HG02610 (cell line): ENCODE measurements around the gene SPOPL.
"Not testable (repeated sequence)": the region's sequence is repeated elsewhere in the genome, so short reads cannot be mapped to it uniquely, and the experiment has no call there.

Experiments used
- ATAC-seq: cut with Tn5 transposase; IDR thresholded peaks from one replicate; pipeline ENCODE4 v1.9.1; 2021; ENCODE audit warnings: mild to moderate bottlenecking, moderate library complexity; ENCODE audit not compliant: unreplicated experiment

SPOPL gene

DNA sequence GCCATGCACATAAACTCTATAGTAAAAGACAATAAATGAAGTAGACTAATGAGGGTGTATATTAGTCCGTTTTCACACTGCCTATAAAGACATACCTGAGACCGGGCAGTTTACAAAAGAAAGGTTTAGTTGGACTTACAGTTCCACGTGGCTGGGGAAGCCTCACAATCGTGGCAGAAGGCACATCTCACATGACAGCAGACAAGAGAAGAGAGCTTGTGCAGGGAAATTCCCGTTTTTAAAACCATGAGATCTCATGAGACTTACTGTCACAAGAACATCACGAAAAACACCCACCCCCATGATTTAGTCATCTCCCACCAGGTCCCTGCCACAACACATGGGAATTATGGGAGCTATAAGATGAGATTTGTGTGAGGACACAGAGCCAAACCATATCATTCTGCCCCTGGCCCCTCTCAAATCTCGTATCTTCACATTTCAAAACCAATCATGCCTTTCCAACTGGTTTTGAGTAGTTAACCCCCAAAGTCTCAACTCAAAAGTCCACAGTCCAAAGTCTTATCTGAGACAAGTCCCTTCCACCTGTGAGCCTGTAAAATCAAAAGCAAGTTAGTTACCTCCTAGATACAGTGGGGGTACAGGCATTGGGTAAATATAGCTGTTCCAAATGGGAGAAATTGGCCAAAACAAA is 21.6 kb downstream of the SPOPL start:
- ATAC-seq: peak; percentile 27

DNA sequence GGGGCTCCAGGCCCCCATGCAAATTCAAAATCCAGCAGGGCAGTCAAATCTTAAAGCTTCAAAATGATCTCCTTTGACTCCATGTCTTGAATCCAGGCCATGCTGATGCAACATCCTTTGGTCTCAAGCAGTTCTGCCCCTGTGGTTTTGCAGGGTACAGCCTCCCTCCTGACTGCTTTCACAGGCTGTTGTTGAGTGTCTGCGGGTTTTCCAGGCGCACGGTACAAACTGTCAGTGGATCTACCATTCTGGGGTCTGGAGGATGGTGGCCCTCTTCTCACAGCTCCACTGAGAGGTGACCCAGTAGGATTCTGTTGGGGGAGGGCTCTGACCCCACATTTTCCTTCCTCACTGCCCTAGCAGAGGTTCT is 22.1 kb downstream of the SPOPL start:
- not testable (repeated sequence) for ATAC-seq

DNA sequence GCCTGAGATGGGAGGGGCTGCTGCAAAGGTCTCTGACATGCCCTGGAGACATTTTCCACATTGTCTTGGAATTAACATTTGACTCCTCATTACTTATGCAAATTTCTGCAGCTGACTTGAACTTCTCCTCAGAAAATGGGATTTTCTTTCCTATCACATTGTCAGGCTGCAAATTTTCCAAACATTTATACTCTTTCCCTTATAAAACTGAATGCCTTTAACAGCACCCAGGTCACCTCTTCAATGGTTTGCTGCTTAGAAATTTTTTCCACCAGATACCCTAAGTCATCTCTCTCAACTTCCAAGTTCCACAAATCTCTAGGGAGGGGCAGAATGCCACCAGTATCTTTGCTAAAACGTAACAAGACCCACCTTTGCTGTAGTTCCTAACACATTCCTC is 22.8 kb downstream of the SPOPL start:
- ATAC-seq: not testable (repeated sequence)

DNA sequence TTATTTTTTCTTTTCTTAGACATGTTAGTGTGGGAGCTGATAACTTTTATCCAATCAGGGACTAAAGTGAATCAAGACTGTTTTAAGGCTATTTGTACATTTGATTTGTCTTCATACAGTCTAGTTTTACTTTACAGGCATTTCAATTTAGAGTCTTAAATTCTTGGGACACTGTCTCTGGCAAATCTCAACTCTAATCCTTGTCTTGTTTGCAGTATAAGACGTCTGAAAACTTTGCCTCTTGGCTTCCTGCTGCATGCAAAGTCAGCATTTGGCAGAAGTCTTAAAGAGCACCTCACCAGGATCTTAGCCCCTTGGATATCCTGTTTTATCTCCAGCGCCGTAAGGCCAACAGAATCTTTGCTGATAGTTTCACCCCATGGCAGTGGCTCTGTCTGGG is 30.3 kb downstream of the SPOPL start:
- no peak for ATAC-seq

DNA sequence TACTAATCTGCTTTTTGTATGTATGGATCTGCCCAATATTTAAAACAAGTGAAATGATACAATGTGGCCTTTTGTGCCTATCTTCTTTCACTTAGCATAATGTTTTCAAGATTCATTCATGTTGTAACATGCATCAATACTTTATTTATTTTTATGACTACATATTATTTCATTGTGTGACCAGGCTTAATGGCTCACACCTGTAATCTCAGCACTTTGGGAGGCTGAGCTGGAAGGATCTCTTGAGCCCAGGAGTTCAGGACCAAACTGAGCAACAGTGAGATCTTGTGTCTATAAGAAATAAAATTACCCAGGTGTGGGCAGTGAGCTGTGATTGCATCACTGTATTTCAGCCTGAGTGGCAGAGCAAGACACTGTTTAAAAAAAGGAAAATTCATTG is 33.2 kb downstream of the SPOPL start:
- ATAC-seq: no peak

DNA sequence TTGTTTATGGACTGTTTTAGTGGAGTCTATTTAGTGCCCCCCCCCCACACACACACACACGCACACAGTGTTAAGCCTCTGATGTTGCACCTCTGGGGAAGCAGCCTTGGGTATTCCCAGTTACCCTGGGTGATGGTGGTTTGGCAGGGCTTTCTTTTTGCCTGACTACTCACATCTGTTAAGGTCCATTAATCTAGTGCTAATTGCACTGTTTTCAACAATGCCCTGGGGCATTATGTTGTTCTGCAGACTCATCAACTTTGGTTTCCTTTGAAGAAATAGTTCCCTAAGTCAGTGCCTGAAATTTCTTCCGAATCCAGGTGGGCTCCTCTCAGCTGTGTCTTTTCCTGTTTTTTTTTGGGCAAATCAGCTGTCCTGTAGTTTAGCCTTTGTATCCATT is 34.7 kb downstream of the SPOPL start:
- ATAC-seq: peak; percentile 98

DNA sequence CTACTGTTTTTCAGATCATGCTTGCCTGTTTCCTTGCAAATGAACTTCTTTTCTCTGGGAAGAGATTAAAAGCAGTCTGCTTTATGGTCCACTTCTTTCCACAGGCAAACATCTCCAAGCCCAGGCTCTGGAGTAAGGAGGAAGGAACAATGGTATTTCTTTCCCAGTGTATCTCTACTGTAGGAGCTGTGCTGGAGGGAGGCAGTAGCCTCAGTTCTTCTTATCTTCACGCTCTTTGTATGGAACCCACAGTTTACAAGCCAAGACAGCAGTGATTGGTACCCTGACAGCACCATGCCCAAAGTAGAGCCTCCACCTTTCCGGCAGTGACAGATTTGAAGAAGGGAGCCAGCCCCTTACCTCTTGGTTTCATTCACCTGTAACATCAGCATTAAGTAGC is 35.2 kb downstream of the SPOPL start:
- peak; percentile 6 for ATAC-seq

DNA sequence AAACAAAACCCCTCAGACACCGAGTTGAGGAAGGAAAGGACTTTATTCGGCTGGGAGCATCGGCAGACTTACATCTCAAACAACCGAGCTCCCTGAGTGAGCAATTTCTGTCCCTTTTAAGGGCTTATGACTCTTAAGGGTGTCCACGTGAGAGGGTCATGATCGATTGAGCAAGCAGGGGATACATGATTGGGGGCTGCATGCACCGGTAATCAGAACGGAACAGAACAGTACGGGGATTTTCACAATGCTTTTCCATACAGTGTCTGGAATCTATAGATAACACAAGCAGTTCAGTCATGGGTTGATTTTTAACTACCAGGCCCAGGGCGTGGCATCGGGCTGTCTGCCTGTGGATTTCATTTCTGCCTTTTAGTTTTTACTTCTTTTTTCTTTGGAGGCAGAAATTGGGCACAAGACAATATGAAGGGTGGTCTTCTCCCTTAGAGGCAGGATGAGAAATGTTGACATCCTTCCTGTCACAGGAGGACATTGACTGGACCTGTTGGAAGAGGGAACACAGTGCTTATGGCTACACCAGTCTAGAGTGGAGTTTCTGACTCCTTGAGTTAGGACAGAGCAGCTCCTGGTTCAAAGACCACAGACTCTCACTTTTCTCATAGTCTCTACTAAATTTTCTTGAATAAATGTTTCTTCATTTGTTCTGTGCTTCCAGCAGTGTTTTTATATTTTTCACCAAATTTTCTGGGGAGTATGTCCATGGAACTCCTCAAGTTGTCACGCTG is 35.8 kb downstream of the SPOPL start:
- ATAC-seq: no peak

DNA sequence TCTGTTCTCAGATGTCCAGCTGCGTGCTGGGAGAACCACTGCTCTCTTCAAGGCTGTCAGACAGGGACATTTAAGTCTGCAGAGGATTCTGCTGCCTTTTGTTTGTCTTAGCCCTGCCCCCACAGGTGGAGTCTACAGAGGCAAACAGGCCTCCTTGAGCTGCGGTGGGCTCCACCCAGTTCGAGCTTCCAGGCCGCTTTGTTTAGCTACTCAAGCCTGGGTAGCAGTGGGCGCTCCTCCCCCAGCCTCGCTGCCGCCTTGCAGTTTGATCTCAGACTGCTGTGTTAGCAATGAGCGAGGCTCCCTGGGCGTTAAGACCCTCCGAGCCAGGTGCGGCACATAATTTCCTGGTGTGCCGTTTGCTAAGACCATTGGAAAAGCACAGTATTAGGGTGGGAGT is 42.6 kb downstream of the SPOPL start:
- not testable (repeated sequence) for ATAC-seq

DNA sequence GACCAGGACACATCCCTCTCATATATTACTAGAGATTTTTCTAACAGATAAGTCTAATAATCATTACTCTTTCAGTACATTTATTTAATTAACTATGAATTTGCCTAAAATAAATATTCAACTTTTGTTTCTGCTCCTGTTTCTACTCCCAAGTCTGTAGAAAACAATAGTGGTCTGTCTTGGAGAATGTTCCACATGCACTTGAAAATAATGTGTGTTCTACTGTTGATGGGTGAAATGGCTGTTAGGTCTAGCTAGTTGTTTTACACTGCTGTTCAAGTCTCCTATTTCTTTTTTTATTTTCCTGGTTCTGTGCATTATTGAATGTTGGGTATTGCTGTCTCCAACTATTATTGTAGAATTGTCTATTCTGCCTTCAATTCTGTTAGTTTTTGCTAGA is 47.2 kb downstream of the SPOPL start:
- ATAC-seq: no peak

DNA sequence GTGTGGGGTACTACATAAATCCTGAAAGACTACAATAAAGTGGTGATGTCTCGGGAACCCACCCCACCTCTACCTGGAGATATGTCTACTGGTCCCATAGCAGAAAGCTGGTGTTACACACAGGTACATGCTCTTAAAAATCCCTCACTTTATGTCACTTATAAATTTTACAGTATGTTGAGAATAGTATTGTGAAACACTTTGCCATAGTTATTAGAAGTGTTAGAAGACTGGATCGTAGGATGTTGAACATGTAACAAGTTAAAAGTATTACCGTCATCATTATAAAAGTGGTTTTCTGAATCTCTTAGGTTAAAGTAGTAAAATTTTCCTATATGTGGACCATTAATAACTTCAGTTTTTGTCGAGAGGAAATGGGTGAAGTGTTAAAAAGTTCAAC is 48.6 kb downstream of the SPOPL start:
- no peak for ATAC-seq

DNA sequence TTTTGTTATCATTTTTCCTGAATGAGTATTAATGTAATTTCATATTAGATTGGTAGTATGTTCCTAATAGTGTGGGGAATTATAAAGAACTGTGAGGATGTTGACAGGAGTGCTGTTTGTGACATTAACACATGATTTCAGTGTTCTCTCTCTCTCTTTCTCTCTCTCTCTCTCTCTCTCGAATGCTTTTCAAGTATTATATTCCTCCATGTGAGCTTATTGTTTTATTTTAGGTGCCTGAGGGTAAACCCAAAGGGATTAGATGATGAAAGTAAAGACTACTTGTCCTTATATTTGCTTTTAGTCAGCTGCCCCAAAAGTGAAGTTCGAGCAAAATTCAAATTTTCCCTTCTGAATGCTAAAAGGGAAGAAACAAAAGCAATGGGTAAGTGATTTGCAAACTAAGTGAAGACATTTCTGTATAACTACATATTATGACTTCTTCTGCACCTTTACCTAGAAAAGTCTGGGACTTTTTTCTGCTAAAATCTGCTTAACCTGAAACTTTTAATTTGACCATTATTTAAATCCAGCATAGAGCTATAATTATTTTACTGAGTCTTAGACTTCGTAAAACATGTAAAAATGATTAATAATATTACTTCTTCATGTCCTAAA is 49.2 kb downstream of the SPOPL start:
- ATAC-seq: no peak

DNA sequence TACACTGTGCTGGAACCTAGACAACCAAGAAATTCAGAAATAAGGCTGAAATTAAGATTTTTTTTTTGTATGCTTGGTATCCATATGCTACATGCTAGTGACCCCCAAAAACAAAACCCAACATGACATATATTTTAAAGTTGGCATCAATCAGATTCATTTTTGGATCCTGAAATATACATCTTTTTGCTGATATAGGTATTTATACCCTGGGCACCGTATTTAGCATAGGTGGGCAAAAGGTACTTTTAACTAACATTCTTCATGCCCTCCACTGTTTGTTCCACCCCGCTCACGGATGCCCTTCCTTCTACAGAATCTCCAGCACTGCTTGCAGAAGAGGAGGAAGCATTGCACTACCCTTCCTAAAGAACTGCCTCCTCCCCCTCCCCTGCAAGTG is 52.6 kb downstream of the SPOPL start:
- ATAC-seq: no peak

DNA sequence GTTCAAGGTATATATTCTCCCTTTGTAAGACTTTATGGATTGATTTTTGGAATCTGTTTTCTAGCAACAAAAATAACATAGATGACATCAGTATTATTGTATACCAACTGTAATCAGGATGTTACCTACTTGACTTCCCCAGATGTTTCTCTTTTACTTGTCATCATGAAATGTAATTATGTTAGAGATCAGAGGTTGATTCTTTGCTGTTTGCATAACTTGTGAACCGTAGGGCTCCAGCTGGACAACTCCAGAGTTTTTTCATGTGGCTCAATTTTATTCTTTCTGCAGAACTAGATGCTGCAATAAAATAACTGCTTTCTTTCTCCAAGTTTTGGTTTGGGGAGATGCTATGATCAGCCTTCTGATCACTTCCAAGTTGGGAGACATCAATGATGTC is 58.1 kb downstream of the SPOPL start:
- no peak for ATAC-seq

DNA sequence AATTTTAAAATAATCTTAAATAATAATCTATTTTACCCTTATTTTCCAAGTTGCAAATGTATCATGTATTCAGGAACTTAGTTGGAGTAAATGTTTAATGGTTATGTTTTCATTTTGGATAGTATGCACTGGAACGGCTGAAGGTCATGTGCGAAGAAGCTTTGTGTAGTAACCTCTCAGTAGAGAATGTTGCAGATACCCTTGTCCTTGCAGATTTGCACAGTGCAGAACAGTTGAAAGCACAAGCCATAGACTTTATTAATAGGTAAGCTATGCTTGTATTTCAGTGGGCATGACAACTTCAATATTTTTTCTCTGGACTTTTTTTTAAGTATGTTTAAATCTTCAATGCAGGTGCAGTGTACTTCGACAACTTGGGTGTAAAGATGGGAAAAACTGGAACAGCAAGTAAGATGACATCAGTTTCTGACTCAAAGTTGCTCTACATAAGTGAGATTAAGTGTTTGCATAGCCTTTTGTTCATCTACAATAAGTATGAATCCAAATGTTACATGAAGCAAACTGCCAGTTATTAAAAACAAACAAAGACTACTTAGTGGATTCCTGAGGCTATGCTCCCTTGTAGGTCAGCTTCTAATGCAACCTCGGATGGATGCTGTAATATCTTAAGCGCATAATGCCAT is 63.1 kb downstream of the SPOPL start:
- no peak for ATAC-seq

DNA sequence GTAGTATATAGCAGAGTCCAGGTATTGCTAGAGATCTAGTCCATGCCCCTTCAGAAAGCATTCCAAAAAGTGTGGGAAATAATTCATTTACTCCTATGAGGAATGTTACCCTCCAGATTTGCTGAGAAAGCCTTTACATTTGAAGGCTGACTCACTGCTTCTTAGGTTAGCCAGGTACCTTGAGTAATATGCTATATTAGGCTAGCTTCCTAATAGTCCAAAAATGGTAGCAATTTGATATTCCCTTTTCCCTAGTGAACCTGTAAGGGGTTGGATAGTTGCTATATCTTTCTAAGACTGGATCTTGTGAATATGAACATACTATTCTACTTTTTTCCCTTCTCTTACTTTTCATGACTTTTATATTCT is 63.6 kb downstream of the SPOPL start:
- no peak for ATAC-seq

DNA sequence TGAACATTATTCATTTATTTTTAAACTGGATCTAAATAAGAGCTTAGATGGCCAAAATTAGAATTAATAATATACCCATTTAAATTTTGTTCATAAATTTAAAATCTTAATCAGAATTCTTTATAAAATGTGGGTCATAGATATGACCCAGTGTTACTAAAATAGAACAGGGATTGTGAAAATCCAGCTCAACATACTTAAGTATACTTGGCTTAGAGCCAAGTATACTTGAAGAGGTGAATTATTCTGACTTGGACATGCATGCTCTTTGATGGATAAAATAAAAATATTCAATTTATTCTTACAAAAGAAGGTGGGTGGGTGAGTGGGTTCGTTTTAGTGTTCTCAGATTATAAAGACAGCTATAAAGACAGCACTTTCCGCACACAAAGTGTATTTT is 70.7 kb downstream of the SPOPL start:
- ATAC-seq: no peak

DNA sequence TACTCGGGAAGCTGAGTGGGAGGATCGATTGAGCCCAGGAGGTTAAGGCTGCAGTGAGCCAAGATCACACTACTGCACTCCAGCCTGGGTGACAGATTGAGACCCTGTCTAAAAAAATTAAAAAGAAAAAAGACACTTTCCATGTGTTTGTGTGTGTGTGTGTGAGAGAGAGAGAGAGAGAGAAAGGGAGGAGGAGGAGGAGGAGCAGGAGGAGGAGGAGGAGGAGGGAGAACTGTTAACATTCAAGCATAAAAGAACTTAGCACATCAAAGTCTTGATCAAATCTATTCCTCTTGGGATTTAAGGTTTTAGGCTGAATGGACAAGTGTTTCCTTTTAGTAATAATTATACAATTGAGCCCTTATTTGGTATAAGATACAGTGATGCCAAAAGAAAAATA is 75.5 kb downstream of the SPOPL start:
- no peak for ATAC-seq

DNA sequence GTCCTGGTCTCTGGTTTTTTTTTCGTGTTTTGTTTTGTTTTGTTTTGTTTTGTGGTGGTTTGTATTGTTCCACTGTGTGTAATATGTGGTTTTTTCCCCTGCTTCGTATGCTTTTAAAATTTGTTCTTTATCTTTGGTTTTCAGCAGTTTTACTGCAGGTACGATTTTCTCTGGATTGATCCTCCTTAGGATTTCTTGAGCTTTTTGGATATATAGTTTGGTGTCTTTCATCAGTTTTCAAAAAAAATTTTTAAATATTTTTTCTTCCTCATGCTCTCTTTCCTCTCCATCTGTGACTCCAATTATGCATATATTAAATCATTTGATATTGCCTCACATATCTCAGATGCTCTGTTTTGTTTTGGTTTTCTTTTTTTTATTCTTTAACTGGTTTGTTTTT is 78.0 kb downstream of the SPOPL start:
- no peak for ATAC-seq

DNA sequence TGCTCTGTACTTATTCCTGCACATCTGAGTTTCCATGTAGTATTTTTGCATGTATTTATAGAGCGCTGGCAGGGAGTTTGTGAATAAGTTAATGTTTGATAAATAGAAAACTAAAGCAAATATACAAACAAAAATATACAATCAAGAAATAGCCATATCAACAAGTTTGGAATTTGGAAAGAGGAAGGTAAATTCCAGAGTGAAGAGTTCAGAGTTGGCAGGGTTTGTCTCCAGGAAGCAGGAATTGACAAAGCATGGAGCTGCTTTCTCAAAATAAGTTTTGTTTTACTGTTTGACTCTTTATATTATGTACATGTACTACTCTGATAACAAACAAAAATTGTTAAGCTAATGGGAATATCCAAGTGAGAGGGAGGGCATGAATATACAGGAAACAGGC is 80.3 kb downstream of the SPOPL start:
- ATAC-seq: no peak

DNA sequence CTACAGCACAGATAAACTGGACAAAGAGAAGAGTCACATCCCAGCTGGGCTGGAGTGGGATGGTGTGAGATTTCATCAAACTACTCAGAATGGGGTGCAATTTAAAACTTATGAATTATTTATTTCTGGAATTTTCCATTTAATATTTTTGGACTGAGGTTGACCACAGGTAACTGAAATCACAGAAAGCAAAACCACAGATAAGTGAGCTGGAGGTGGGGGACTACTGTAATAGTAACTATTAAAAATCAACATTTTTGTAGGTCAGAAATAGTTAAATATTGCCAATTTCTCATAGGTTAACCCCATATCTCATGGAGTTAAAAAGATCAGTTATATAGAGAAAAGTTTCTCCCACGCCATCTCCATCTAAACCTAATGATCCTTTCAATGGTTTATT is 88.1 kb downstream of the SPOPL start:
- no peak for ATAC-seq

DNA sequence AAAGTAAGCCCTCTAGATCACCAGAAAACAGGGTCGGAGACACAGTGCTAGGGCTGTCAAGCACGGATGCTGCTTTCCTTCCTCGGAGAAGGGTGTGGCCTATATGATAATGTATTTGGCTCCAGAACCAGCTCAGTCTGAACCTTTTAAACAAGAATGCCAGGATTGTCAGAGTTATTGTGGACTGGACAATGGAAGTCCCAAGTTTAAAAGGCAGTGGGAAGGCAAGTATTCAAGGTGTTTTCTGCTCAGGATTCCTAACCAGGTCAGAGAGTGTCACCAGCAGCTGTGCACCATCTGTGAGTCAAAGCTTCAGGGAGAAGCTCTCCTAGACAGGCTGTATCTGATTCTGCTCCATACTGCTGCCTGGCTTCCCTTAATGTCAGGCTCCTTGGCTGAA is 94.8 kb downstream of the SPOPL start:
- no peak for ATAC-seq
